ENCODE results near the gene FJX1.

DNA sequence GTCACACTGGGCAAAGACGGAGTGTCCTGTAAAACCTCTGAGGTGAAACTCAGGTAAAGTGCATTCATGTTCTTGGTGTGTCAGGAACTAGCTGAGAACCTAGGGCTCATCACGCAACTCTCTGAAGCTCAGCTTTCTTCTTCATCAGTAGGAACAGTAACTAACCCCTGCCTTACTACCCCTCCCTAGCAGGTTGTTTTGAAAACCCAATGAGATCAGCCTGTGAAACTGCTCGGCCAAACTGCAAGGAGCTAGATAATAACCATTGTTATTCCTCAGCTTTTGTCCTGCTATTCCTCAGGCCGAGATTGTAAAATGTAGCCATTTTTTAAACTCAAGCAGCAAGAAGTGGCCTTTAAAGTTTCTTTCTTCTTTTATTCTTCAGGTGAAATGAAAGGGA, 9.8 kb upstream of the FJX1 start:
- TF ChIP-seq, protein P1, sequence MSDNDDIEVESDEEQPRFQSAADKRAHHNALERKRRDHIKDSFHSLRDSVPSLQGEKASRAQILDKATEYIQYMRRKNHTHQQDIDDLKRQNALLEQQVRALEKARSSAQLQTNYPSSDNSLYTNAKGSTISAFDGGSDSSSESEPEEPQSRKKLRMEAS (IDR thresholded peaks at IDR 0.05), result no peak
- TF ChIP-seq TAF1 (IDR thresholded peaks at IDR 0.05; ENCODE audit: low read depth), result no peak
- no peak for TF ChIP-seq CEBPB (IDR thresholded peaks at IDR 0.05)
- TF ChIP-seq EP300 (IDR thresholded peaks at IDR 0.05; ENCODE audit: borderline replicate concordance), result no peak
- no peak for TF ChIP-seq RAD21 (IDR thresholded peaks at IDR 0.05; ENCODE audit: low read depth)
